Measurements from ENCODE around the gene GALNT2. TPM values are rescaled to one million over a fixed set of nuclear protein-coding genes. Genes with fewer than 3 reads are reported as not detected.
A peak's percentile ranks its signal among the peaks of the same experiment; 100 is the strongest.

The GALNT2 gene
- total RNA-seq, 1 experiment from 2014 or later = 114 TPM

GRCh38 chr1:230313453-230314141, 246.6 kb downstream of the GALNT2 start:
- POLR2A ChIA-PET = interaction anchor here (0.6 kb wide), 1 partner anchor 10 kb away, joined by 3 read pairs; no protein-coding TSS in a partner anchor
- no peak for TF ChIP-seq CTCF (IDR thresholded peaks at IDR 0.05; ENCODE audit: unreplicated experiment)
- CTCF ChIA-PET = interaction anchor here (0.7 to 8.8 kb wide), 5 partner anchors 11 to 655 kb away, joined by 3 to 145 read pairs (median 3); no protein-coding TSS in a partner anchor
- intact Hi-C loops (cut with micrococcal nuclease) = loop anchor here (5.0 to 10.0 kb wide), 5 partner anchors 114 to 731 kb away; partner anchors contain the start of gene PGBD5
- Mint-ChIP-seq H3K36me3 (ENCODE audit: insufficient read depth, unreplicated experiment) (no peaks in the 10 kb centered on the region), H3K4me3 (ENCODE audit: unreplicated experiment) (no peak overlapping the region), H3K27me3 (ENCODE audit: insufficient read depth, unreplicated experiment) (peaks cover 15% of the 10 kb centered on the region), H3K4me1 (ENCODE audit: insufficient read depth, unreplicated experiment) (peaks cover 16% of the 10 kb centered on the region), H3K27ac (ENCODE audit: low read depth, unreplicated experiment) (no peak overlapping the region), H3K9me3 (ENCODE audit: unreplicated experiment) (no peaks in the 10 kb centered on the region)
- DNase-seq (ENCODE audit: unreplicated experiment) = no peak
- BruUV-seq (replicated peaks) = no TSS peak

- no TSS peak for BruUV-seq (replicated peaks)
Observed at GRCh38 chr1:230314142-230314470, 247.1 kb downstream of the GALNT2 start.

DNA sequence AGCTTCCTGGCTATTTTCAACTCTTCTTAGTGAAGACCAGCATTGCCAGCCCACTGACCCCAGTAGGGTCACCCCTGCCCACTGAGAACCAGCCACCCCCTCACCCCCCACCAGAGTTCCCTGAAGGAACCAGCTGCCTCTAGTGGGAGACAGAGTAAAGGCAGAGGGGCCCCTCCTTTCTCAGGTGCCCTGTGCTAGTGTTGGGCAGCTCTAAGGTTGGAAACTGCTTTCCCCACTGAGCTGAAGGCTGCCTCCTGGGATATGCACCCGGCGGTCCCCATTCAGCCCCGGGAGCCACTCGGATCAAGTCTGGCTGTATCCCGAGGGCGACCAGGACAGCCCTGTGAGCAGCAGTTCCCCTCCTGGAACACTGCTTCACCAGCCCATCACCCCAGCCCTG, 248.1 kb downstream of the GALNT2 start:
- peaks cover 15% of the 10 kb centered on the region for H3K27me3 Mint-ChIP-seq (ENCODE audit: insufficient read depth, unreplicated experiment)
- no peaks in the 10 kb centered on the region for H3K9me3 Mint-ChIP-seq (ENCODE audit: unreplicated experiment)
- no TSS peak for BruUV-seq (replicated peaks)
- ChIA-PET CTCF (interaction anchor here (0.6 to 8.8 kb wide), 4 partner anchors 10 to 656 kb away, joined by 3 to 145 read pairs (median 4); no protein-coding TSS in a partner anchor), POLR2A (no interaction called here)
- TF ChIP-seq CTCF (IDR thresholded peaks at IDR 0.05; ENCODE audit: unreplicated experiment) = peak; percentile 8
- intact Hi-C loops (cut with micrococcal nuclease) = loop anchor here (10.0 kb wide), 1 partner anchor 430 kb away; no protein-coding TSS in a partner anchor
- DNase-seq (ENCODE audit: unreplicated experiment) = no peak
- no peak overlapping the region for H3K4me3 Mint-ChIP-seq (ENCODE audit: unreplicated experiment)
- H3K36me3 Mint-ChIP-seq (ENCODE audit: insufficient read depth, unreplicated experiment) = no peaks in the 10 kb centered on the region
- no peak overlapping the region for H3K27ac Mint-ChIP-seq (ENCODE audit: low read depth, unreplicated experiment)
- H3K4me1 Mint-ChIP-seq (ENCODE audit: insufficient read depth, unreplicated experiment) = peaks cover 16% of the 10 kb centered on the region

More at GRCh38 chr1:230314142-230314470, 247.1 kb downstream of the GALNT2 start:
- H3K4me3 Mint-ChIP-seq (ENCODE audit: unreplicated experiment) = no peak overlapping the region
- H3K27ac Mint-ChIP-seq (ENCODE audit: low read depth, unreplicated experiment) = no peak overlapping the region
- ChIA-PET CTCF (interaction anchor here (0.7 to 8.8 kb wide), 5 partner anchors 12 to 655 kb away, joined by 3 to 145 read pairs (median 3); no protein-coding TSS in a partner anchor), POLR2A (interaction anchor here (0.7 kb wide), 1 partner anchor 638 kb away, joined by 3 read pairs; no protein-coding TSS in a partner anchor)
- TF ChIP-seq CTCF (IDR thresholded peaks at IDR 0.05; ENCODE audit: unreplicated experiment) = no peak
- intact Hi-C loops (cut with micrococcal nuclease) = loop anchor here (5.0 to 10.0 kb wide), 5 partner anchors 113 to 732 kb away; partner anchors contain the start of gene PGBD5
- peaks cover 16% of the 10 kb centered on the region for H3K4me1 Mint-ChIP-seq (ENCODE audit: insufficient read depth, unreplicated experiment)
- no peaks in the 10 kb centered on the region for H3K9me3 Mint-ChIP-seq (ENCODE audit: unreplicated experiment)
- DNase-seq (ENCODE audit: unreplicated experiment) = no peak
- no peaks in the 10 kb centered on the region for H3K36me3 Mint-ChIP-seq (ENCODE audit: insufficient read depth, unreplicated experiment)
- peaks cover 15% of the 10 kb centered on the region for H3K27me3 Mint-ChIP-seq (ENCODE audit: insufficient read depth, unreplicated experiment)
